NCI-H82 treated with DMSO at 0.1 percent for 48 hours (cell line): Measurements from ENCODE around the gene CCDC88C.

Experiments used
- DNase-seq: peaks from one replicate; lab custom pipeline; 2025; ENCODE audit not compliant: unreplicated experiment; lab: John Stamatoyannopoulos, UW

The CCDC88C gene

GRCh38 chr14:91329486-91330014, 88.1 kb downstream of the CCDC88C start:
- no peak for DNase-seq

GRCh38 chr14:91328313-91329050, 89.1 kb downstream of the CCDC88C start:
- DNase-seq: no peak

- DNase-seq: no peak
Measured at GRCh38 chr14:91327661-91328312, 89.8 kb downstream of the CCDC88C start.

GRCh38 chr14:91327250-91327595, 90.4 kb downstream of the CCDC88C start:
- no peak for DNase-seq

- DNase-seq: no peak
Measured at GRCh38 chr14:91326514-91327249, 90.9 kb downstream of the CCDC88C start.

- DNase-seq: no peak
Measured at GRCh38 chr14:91324606-91325575, 92.7 kb downstream of the CCDC88C start.

- peak; percentile 4 for DNase-seq
Measured at GRCh38 chr14:91323671-91324605, 93.7 kb downstream of the CCDC88C start.

- DNase-seq: no peak
Measured at GRCh38 chr14:91323031-91323430, 94.6 kb downstream of the CCDC88C start.

GRCh38 chr14:91322623-91323022, 95.0 kb downstream of the CCDC88C start:
- no peak for DNase-seq

GRCh38 chr14:91321131-91321530, 96.5 kb downstream of the CCDC88C start:
- DNase-seq: no peak

GRCh38 chr14:91320266-91320665, 97.4 kb downstream of the CCDC88C start:
- DNase-seq: no peak

GRCh38 chr14:91318911-91319310, 98.7 kb downstream of the CCDC88C start:
- DNase-seq: no peak

GRCh38 chr14:91317381-91318308, 100.0 kb downstream of the CCDC88C start:
- no peak for DNase-seq

- no peak for DNase-seq
Measured at GRCh38 chr14:91316761-91317160, 100.9 kb downstream of the CCDC88C start.

- DNase-seq: no peak
Measured at GRCh38 chr14:91315844-91316267, 101.8 kb downstream of the CCDC88C start.

GRCh38 chr14:91313852-91314251, 103.8 kb downstream of the CCDC88C start:
- no peak for DNase-seq

GRCh38 chr14:91313154-91313850, 104.3 kb downstream of the CCDC88C start:
- DNase-seq: no peak

GRCh38 chr14:91311284-91311662, 106.3 kb downstream of the CCDC88C start:
- DNase-seq: no peak
